PC-3 (cell line): ENCODE measurements around the gene USP11. TPM values are rescaled to one million over a fixed set of nuclear protein-coding genes. Genes with fewer than 3 reads are reported as not detected.
A peak's percentile ranks its signal among the peaks of the same experiment; 100 is the strongest.

Experiments
- ATAC-seq: fragments of 200-7000 bp; cut with Tn5 transposase; 2 replicates; pipeline ENCODE4 v1.9.1; 2020; ENCODE audit warnings: mild to moderate bottlenecking, moderate library complexity
- BruUV-seq: library from RNA; stranded (reverse); fragments of 400-500 nt; replicated peaks from 2 replicates; lab custom pipeline; 2021; lab: Mats Ljungman, UMichigan
- CTCF ChIA-PET: fragments of 300-600 bp; sonication (Branson Sonifier 250); formaldehyde crosslinking; loops from one replicate; lab custom pipeline; 2022; ENCODE audit warnings: antibody characterized with exemption; lab: Charles Lee
- POLR2A ChIA-PET: fragments of 300-600 bp; sonication (Branson Sonifier 250); formaldehyde crosslinking; loops from one replicate; lab custom pipeline; 2022; ENCODE audit warnings: antibody characterized with exemption; ENCODE audit not compliant: unreplicated experiment; lab: Charles Lee
- DNase-seq: peaks from one replicate; pipeline ENCODE4 v3.0.0-alpha.2; 2015
- H2AFZ ChIP-seq: fragments of 300-600 bp; sonication (generic); 2 replicates; pipeline ENCODE4 v1.6.0; 2016; ENCODE audit warnings: antibody characterized with exemption, low read length
- H3F3A ChIP-seq: fragments of 300-600 bp; sonication (generic); one replicate; pipeline ENCODE4 v1.6.0; 2017; ENCODE audit warnings: antibody characterized with exemption, low read length, control low read depth, mild to moderate bottlenecking; ENCODE audit not compliant: unreplicated experiment
- H3K27ac ChIP-seq: fragments of 300-600 bp; sonication (generic); 2 replicates; pipeline ENCODE4 v1.5.1; 2016; ENCODE audit warnings: mild to moderate bottlenecking, low read length
- H3K27me3 ChIP-seq: fragments of 300-600 bp; sonication (generic); 2 replicates; pipeline ENCODE4 v1.6.1; 2016; ENCODE audit warnings: low read length, mixed read lengths
- H3K36me3 ChIP-seq: fragments of 300-600 bp; sonication (generic); 2 replicates; pipeline ENCODE4 v1.6.1; 2016; ENCODE audit warnings: low read depth, mixed run types, low read length, mixed read lengths
- H3K4me1 ChIP-seq: fragments of 300-600 bp; sonication (generic); 2 replicates; pipeline ENCODE4 v1.5.1; 2016; ENCODE audit warnings: low read length; ENCODE audit not compliant: insufficient read depth
- H3K4me2 ChIP-seq: fragments of 300-600 bp; sonication (generic); 2 replicates; pipeline ENCODE4 v1.6.0; 2016; ENCODE audit warnings: low read length
- H3K4me3 ChIP-seq: fragments of 300-600 bp; sonication (generic); 2 replicates; pipeline ENCODE4 v1.5.1; 2016; ENCODE audit warnings: mild to moderate bottlenecking, low read length, mixed read lengths
- H3K79me2 ChIP-seq: fragments of 300-600 bp; sonication (generic); 2 replicates; pipeline ENCODE4 v1.6.1; 2017; ENCODE audit warnings: low read length, mixed read lengths
- H3K9ac ChIP-seq: fragments of 300-600 bp; sonication (generic); 2 replicates; pipeline ENCODE4 v1.6.0; 2016; ENCODE audit warnings: mild to moderate bottlenecking, low read length
- H3K9me2 ChIP-seq: fragments of 300-600 bp; sonication (generic); replicated peaks from 2 replicates; pipeline ENCODE4 v1.6.1; 2016; ENCODE audit warnings: mixed run types, low read length, mixed read lengths
- H3K9me3 ChIP-seq: fragments of 300-600 bp; sonication (generic); 2 replicates; pipeline ENCODE4 v1.6.1; 2016; ENCODE audit warnings: low read length, mixed read lengths
- H4K20me1 ChIP-seq: fragments of 300-600 bp; sonication (generic); 2 replicates; pipeline ENCODE4 v1.6.1; 2016; ENCODE audit warnings: low read length, mixed read lengths
- EZH2 ChIP-seq: fragments of 300-600 bp; sonication (generic); IDR thresholded peaks from one replicate; pipeline ENCODE4 v1.6.1; 2017; ENCODE audit warnings: antibody characterized with exemption, mild to moderate bottlenecking, low read length; ENCODE audit not compliant: unreplicated experiment
- EZH2phosphoT487 ChIP-seq: fragments of 300-600 bp; sonication (generic); IDR thresholded peaks from 2 replicates; pipeline ENCODE4 v1.6.1; 2018; ENCODE audit warnings: mild to moderate bottlenecking, antibody characterized with exemption, low read length, borderline replicate concordance
- intact Hi-C: fragments of 100-400 bp; cut with micrococcal nuclease; formaldehyde crosslinking; loops from 2 replicates; pipeline ENCODE4 v1.9.0; 2023
- total RNA-seq: library from RNA; depleted of rRNA; stranded (reverse); fragments of >200 nt; gene quantifications from 2 replicates; pipeline ENCODE4 v1.2.3, GENCODE V29; 2014
- TF ChIP-seq, protein P1 (sequence below): fragments of 300-600 bp; sonication (generic); conservative IDR thresholded peaks from 2 replicates; pipeline ENCODE4 v1.5.1; 2017; ENCODE audit warnings: antibody characterized with exemption, low read depth, mild to moderate bottlenecking, low read length

The USP11 gene
- total RNA-seq, 1 experiment from 2014 or later, result 31.3 TPM

DNA sequence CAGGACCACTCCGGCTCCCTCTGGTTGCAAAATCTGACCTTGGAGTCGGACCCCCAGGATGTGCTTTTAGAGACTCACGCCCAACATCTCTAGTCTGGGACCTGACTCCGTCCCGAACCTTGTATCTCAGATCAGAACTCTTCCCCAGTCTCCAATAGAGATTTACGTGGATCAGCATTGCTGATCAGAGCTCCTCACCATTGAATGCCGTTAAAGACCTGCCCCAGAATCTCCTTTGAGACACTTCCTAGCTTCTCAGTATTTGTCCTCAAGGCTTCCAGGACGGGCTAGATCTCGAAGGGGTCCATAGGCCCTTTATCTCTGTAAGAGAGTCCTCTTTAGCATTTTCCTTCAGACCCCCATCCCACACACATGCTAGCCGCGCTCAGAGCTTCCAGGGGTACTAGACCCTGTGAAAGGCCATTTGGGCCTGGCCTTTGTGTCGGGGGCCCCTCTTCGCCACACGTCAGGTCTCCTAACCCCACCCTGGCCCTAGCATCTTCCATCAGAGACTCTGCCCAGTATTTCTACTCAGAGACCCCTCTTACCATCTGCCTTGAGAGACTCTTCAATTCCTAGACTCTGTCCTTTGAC lies 38.5 kb upstream of the USP11 start:
- peaks cover 18% of the 10 kb centered on the region; the same call in 1 of the 2 replicates for H3K36me3 ChIP-seq
- peak overlapping the region; percentile 100 for H3K9ac ChIP-seq
- POLR2A ChIA-PET, result no interaction called here
- H3K4me3 ChIP-seq, result peak overlapping the region; percentile 85
- H3F3A ChIP-seq, result peaks cover 4% of the 10 kb centered on the region
- H2AFZ ChIP-seq, result no peak overlapping the region
- CTCF ChIA-PET, result no interaction called here
- H3K27me3 ChIP-seq, result no peaks in the 10 kb centered on the region
- no peaks in the 10 kb centered on the region for H3K9me2 ChIP-seq
- no peak for ATAC-seq
- BruUV-seq, result TSS peak; percentile 56
- intact Hi-C loops, result loop anchor here (5.0 to 10.0 kb wide), 4 partner anchors 168 to 461 kb away; partner anchors contain the start of genes ELK1, UXT and ZNF41
- H3K27ac ChIP-seq, result peak overlapping the region; percentile 90
- H3K79me2 ChIP-seq, result peaks cover 76% of the 10 kb centered on the region
- H3K4me1 ChIP-seq, result peaks cover 40% of the 10 kb centered on the region
- no peak for DNase-seq
- TF ChIP-seq EZH2, result no peak
- TF ChIP-seq, protein P1, sequence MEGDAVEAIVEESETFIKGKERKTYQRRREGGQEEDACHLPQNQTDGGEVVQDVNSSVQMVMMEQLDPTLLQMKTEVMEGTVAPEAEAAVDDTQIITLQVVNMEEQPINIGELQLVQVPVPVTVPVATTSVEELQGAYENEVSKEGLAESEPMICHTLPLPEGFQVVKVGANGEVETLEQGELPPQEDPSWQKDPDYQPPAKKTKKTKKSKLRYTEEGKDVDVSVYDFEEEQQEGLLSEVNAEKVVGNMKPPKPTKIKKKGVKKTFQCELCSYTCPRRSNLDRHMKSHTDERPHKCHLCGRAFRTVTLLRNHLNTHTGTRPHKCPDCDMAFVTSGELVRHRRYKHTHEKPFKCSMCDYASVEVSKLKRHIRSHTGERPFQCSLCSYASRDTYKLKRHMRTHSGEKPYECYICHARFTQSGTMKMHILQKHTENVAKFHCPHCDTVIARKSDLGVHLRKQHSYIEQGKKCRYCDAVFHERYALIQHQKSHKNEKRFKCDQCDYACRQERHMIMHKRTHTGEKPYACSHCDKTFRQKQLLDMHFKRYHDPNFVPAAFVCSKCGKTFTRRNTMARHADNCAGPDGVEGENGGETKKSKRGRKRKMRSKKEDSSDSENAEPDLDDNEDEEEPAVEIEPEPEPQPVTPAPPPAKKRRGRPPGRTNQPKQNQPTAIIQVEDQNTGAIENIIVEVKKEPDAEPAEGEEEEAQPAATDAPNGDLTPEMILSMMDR, result no peak
- no peak for TF ChIP-seq EZH2phosphoT487
- H3K4me2 ChIP-seq, result peak overlapping the region; percentile 99
- H3K9me3 ChIP-seq, result no peaks in the 10 kb centered on the region
- peaks cover 20% of the 10 kb centered on the region; the same call in 1 of the 2 replicates for H4K20me1 ChIP-seq

DNA sequence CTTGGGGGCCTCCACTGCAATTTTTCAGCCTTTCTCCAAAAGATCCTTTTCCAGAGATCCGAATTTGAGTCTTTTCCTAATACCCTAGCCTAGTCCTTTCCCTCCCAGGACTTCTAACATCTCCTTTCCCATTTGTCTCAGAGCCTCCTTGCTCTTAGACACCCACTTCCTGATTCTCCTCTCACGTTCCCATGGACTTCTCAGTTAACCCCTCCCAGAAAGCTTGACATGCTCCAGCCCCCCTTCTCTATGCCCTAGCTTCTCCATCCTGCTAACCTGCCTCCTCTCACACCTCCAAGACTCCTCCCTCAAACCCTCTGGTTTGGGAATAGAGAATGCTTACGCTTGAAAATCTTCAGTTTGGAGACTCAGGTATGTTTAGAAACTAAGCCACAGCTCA lies 36.7 kb upstream of the USP11 start:
- Histone ChIP-seq H3K4me1 (peaks cover 51% of the 10 kb centered on the region), H3K36me3 (peaks cover 26% of the 10 kb centered on the region), H3K9ac (peak overlapping the region; percentile 2; the same call in 1 of the 2 replicates), H3K9me2 (no peaks in the 10 kb centered on the region), H3K9me3 (no peaks in the 10 kb centered on the region), H3K4me3 (peak overlapping the region; percentile 85), H3K27me3 (no peaks in the 10 kb centered on the region), H3K27ac (no peak overlapping the region), H2AFZ (no peak overlapping the region), H4K20me1 (peaks cover 25% of the 10 kb centered on the region; the same call in 1 of the 2 replicates), H3K4me2 (peak overlapping the region; percentile 99), H3F3A (peaks cover 4% of the 10 kb centered on the region), H3K79me2 (peaks cover 77% of the 10 kb centered on the region)
- TF ChIP-seq, protein P1, result no peak
- TF ChIP-seq EZH2phosphoT487, result no peak
- TF ChIP-seq EZH2, result no peak
- BruUV-seq, result no TSS peak
- intact Hi-C loops, result loop anchor here (10.0 kb wide), 1 partner anchor 459 kb away; the partner anchor contains the start of genes ELK1 and UXT
- ChIA-PET POLR2A (no interaction called here), CTCF (interaction anchor here (0.5 kb wide), 1 partner anchor 51 kb away, joined by 3 read pairs; the partner anchor contains the start of gene RBM10)
- no peak for DNase-seq
- no peak for ATAC-seq

DNA sequence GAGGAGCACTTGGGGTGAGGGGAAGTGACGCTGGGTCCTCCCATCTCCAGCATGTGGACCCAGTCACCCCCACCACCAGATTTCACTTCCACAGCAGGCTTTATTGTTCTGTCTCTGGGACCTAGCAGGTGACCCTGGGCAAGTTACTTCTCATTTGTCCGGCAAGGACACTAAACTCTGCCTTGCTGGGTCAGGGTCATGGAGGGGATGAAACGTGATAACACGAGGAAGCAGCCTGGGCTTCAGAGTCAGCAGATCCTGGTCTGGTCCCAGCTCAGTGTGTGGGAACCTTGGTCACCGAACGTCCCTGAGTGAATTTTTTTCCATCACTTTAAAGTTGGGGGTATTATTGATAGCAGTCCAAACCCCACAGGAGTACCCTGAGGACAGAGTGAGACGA lies 35.3 kb upstream of the USP11 start:
- Histone ChIP-seq H3K9ac (no peak overlapping the region), H4K20me1 (peaks cover 33% of the 10 kb centered on the region), H3K9me2 (no peaks in the 10 kb centered on the region), H3F3A (peaks cover 4% of the 10 kb centered on the region), H3K4me3 (no peak overlapping the region), H3K9me3 (no peaks in the 10 kb centered on the region), H3K4me2 (peak overlapping the region; percentile 99), H2AFZ (no peak overlapping the region), H3K36me3 (peaks cover 41% of the 10 kb centered on the region), H3K79me2 (peaks cover 74% of the 10 kb centered on the region), H3K27me3 (no peaks in the 10 kb centered on the region), H3K4me1 (peaks cover 47% of the 10 kb centered on the region), H3K27ac (no peak overlapping the region)
- ATAC-seq (no peak), DNase-seq (no peak)
- POLR2A ChIA-PET, result no interaction called here
- intact Hi-C loops, result loop anchor here (10.0 kb wide), 1 partner anchor 457 kb away; the partner anchor contains the start of genes ELK1 and UXT
- CTCF ChIA-PET, result no interaction called here
- TF ChIP-seq EZH2phosphoT487 (no peak), EZH2 (no peak)
- TF ChIP-seq, protein P1, result no peak
- BruUV-seq, result no TSS peak
